Astrocyte (in vitro differentiated cells and primary cell): Measurements from ENCODE around the gene PLA2G12A. TPM values are rescaled to one million over a fixed set of nuclear protein-coding genes. Genes with fewer than 3 reads are reported as not detected.

Experiments
- DNase-seq: peaks from one replicate; pipeline ENCODE4 v3.0.0-alpha.2; 2010; ENCODE audit warnings: low read depth
- FAIRE-seq: peaks from 2 replicates; lab custom pipeline; 2011; peaks lifted over from hg19 to GRCh38; lab: Jason Lieb, UNC
- H2AFZ ChIP-seq: 2 replicates; pipeline ENCODE4 v1.6.0; 2012; ENCODE audit warnings: low read depth, low read length, inconsistent platforms
- H3K27ac ChIP-seq: 2 replicates; pipeline ENCODE4 v1.5.1; 2011; ENCODE audit warnings: low read depth, low read length, inconsistent platforms
- H3K27me3 ChIP-seq: 2 replicates; pipeline ENCODE4 v1.6.0; 2011; ENCODE audit warnings: low read length, inconsistent platforms; ENCODE audit not compliant: insufficient read depth
- H3K36me3 ChIP-seq: 2 replicates; pipeline ENCODE4 v1.5.1; 2011; ENCODE audit warnings: low read length, inconsistent platforms; ENCODE audit not compliant: insufficient read depth
- H3K4me1 ChIP-seq: 2 replicates; pipeline ENCODE4 v1.5.1; 2011; ENCODE audit warnings: low read length, inconsistent platforms; ENCODE audit not compliant: insufficient read depth
- H3K4me2 ChIP-seq: 2 replicates; pipeline ENCODE4 v1.6.0; 2012; ENCODE audit warnings: low read length, inconsistent platforms
- H3K4me3 ChIP-seq: 2 replicates; pipeline ENCODE4 v1.5.1; 2011; ENCODE audit warnings: low read depth, mild to moderate bottlenecking, low read length, inconsistent platforms; ENCODE audit not compliant: insufficient read depth
- H3K79me2 ChIP-seq: 2 replicates; pipeline ENCODE4 v1.6.0; 2012; ENCODE audit warnings: mild to moderate bottlenecking, low read length, inconsistent platforms; ENCODE audit not compliant: insufficient read depth
- H3K9ac ChIP-seq: 2 replicates; pipeline ENCODE4 v1.6.0; 2012; ENCODE audit warnings: mild to moderate bottlenecking, low read length, inconsistent platforms
- H3K9me3 ChIP-seq: 2 replicates; pipeline ENCODE4 v1.5.1; 2012; ENCODE audit warnings: low read depth, mild to moderate bottlenecking, low read length, inconsistent platforms; ENCODE audit not compliant: insufficient read depth
- H4K20me1 ChIP-seq: 2 replicates; pipeline ENCODE4 v1.6.0; 2012; ENCODE audit warnings: low read length, inconsistent platforms; ENCODE audit not compliant: insufficient read depth
- H3K27ac Mint-ChIP-seq: one replicate; pipeline ENCODE4 v1.8.0; 2021; ENCODE audit warnings: mild to moderate bottlenecking, mixed read lengths; ENCODE audit not compliant: unreplicated experiment
- H3K27me3 Mint-ChIP-seq: one replicate; pipeline ENCODE4 v1.8.0; 2021; ENCODE audit warnings: low read depth, mixed read lengths; ENCODE audit not compliant: unreplicated experiment
- H3K36me3 Mint-ChIP-seq: one replicate; pipeline ENCODE4 v1.8.0; 2021; ENCODE audit warnings: low read depth, mixed read lengths; ENCODE audit not compliant: unreplicated experiment
- H3K4me1 Mint-ChIP-seq: one replicate; pipeline ENCODE4 v1.8.0; 2021; ENCODE audit warnings: low read depth, mixed read lengths; ENCODE audit not compliant: unreplicated experiment
- H3K4me3 Mint-ChIP-seq: one replicate; pipeline ENCODE4 v1.8.0; 2021; ENCODE audit warnings: mild to moderate bottlenecking, moderate library complexity, mixed read lengths; ENCODE audit not compliant: unreplicated experiment
- H3K9me3 Mint-ChIP-seq: one replicate; pipeline ENCODE4 v1.8.0; 2021; ENCODE audit warnings: mild to moderate bottlenecking, mixed read lengths; ENCODE audit not compliant: unreplicated experiment
- CTCF ChIP-seq: IDR thresholded peaks from 2 replicates; pipeline ENCODE4 v1.5.1; 2011; ENCODE audit warnings: low read depth, mild to moderate bottlenecking, inconsistent platforms, low read length, moderate library complexity; ENCODE audit not compliant: insufficient read depth
- EZH2 ChIP-seq: IDR thresholded peaks from 2 replicates; pipeline ENCODE4 v1.6.1; 2012; ENCODE audit warnings: mild to moderate bottlenecking, low read length, inconsistent platforms; ENCODE audit not compliant: insufficient read depth
- total RNA-seq: library from RNA; stranded (reverse); gene quantifications from 2 replicates; pipeline ENCODE4 v1.2.1, GENCODE V29; 2021

PLA2G12A gene
- total RNA-seq, 1 donor from 2014 or later: 22.5 TPM

GRCh38 chr4:109718759-109719158 lies 11.1 kb downstream of the PLA2G12A start:
- Mint-ChIP-seq H3K4me3 (no peak overlapping the region), H3K27me3 (no peaks in the 10 kb centered on the region), H3K27ac (no peak overlapping the region), H3K4me1 (peaks cover 2% of the 10 kb centered on the region), H3K36me3 (peaks cover 4% of the 10 kb centered on the region), H3K9me3 (no peaks in the 10 kb centered on the region)
- Histone ChIP-seq H4K20me1 (no peaks in the 10 kb centered on the region), H3K27me3 (no peaks in the 10 kb centered on the region), H3K27ac (no peak overlapping the region), H2AFZ (no peak overlapping the region), H3K36me3 (no peaks in the 10 kb centered on the region), H3K4me1 (no peaks in the 10 kb centered on the region), H3K9ac (no peak overlapping the region), H3K9me3 (no peaks in the 10 kb centered on the region), H3K4me2 (no peak overlapping the region), H3K79me2 (peaks cover 4% of the 10 kb centered on the region), H3K4me3 (no peak overlapping the region)
- no peak for DNase-seq
- no peak for TF ChIP-seq CTCF
- no peak for TF ChIP-seq EZH2
- no peak for FAIRE-seq

GRCh38 chr4:109713500-109713899 lies 16.4 kb downstream of the PLA2G12A start:
- no peak for TF ChIP-seq EZH2
- no peak for TF ChIP-seq CTCF
- Mint-ChIP-seq H3K27me3 (no peaks in the 10 kb centered on the region), H3K36me3 (peaks cover 4% of the 10 kb centered on the region), H3K9me3 (no peaks in the 10 kb centered on the region), H3K4me3 (no peak overlapping the region), H3K4me1 (peaks cover 3% of the 10 kb centered on the region), H3K27ac (no peak overlapping the region)
- Histone ChIP-seq H3K4me1 (no peaks in the 10 kb centered on the region), H3K36me3 (no peaks in the 10 kb centered on the region), H3K9ac (no peak overlapping the region), H3K4me2 (no peak overlapping the region), H3K79me2 (no peaks in the 10 kb centered on the region), H3K27me3 (no peaks in the 10 kb centered on the region), H3K4me3 (no peak overlapping the region), H4K20me1 (no peaks in the 10 kb centered on the region), H3K9me3 (no peaks in the 10 kb centered on the region), H3K27ac (no peak overlapping the region), H2AFZ (no peak overlapping the region)
- FAIRE-seq (no peak), DNase-seq (no peak)

GRCh38 chr4:109708990-109709389 lies 20.9 kb downstream of the PLA2G12A start:
- Mint-ChIP-seq H3K9me3 (no peaks in the 10 kb centered on the region), H3K4me3 (no peak overlapping the region), H3K4me1 (peaks cover 3% of the 10 kb centered on the region), H3K27me3 (no peaks in the 10 kb centered on the region), H3K27ac (no peak overlapping the region), H3K36me3 (no peaks in the 10 kb centered on the region)
- Histone ChIP-seq H3K4me3 (no peak overlapping the region), H3K9ac (no peak overlapping the region), H3K36me3 (no peaks in the 10 kb centered on the region), H3K27ac (no peak overlapping the region), H3K4me1 (no peaks in the 10 kb centered on the region), H3K9me3 (no peaks in the 10 kb centered on the region), H3K4me2 (no peak overlapping the region), H3K79me2 (no peaks in the 10 kb centered on the region), H3K27me3 (no peaks in the 10 kb centered on the region), H2AFZ (no peak overlapping the region), H4K20me1 (no peaks in the 10 kb centered on the region)
- no peak for TF ChIP-seq EZH2
- no peak for TF ChIP-seq CTCF
- DNase-seq: no peak
- FAIRE-seq: no peak
